ENCODE data around the gene PMM1. TPM values are rescaled to one million over a fixed set of nuclear protein-coding genes. Genes with fewer than 3 reads are reported as not detected.

PMM1 gene
- total RNA-seq = 81.0 and 105 TPM in 2 replicates

DNA sequence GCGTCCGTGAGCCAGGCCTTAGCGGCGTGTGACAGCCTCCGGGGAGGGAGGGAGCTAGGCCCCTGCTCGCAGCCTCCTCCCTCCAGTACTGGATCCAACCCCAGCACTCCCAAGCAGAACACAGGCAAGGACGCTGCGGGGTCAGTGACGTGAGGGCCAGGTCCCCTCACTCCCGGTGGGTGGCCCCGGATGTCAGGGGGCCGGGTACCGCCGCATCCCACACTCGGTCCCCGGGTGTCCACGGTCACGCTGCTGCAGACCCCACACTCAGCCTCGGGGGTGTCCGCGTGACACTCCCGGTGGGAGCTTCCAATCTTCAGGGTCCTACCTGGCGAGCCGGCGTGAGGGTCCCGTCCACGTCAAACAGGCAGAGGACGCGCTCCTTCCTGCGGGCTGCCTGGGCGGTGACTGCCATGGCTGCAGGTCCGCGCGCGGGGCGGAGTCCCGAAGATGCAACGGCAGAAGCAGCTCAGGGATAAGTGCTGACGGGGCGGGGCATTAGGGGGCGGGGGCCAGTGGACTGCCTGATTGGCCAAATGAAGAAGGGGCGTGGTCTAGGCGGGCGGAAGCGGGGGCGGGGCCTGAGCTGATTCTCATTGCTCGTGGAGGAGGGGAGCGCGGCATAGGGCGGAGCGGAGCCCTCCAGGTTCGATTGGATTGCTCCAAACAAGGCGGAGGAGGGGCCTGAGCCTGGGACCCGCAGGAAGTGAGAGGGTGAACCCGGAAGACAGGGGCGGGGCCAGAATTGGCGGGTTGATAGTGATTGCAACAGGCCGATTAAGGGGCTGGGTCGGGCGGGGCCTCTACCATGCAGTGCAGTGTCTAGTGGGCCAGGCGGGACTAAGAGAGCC, at the start of gene PMM1:
Gene PMM1, minus strand, starts transcription at position 450 of the 851 bp plus-strand sequence. Its CDS starts 35 bp downstream, at position 415.

DNA sequence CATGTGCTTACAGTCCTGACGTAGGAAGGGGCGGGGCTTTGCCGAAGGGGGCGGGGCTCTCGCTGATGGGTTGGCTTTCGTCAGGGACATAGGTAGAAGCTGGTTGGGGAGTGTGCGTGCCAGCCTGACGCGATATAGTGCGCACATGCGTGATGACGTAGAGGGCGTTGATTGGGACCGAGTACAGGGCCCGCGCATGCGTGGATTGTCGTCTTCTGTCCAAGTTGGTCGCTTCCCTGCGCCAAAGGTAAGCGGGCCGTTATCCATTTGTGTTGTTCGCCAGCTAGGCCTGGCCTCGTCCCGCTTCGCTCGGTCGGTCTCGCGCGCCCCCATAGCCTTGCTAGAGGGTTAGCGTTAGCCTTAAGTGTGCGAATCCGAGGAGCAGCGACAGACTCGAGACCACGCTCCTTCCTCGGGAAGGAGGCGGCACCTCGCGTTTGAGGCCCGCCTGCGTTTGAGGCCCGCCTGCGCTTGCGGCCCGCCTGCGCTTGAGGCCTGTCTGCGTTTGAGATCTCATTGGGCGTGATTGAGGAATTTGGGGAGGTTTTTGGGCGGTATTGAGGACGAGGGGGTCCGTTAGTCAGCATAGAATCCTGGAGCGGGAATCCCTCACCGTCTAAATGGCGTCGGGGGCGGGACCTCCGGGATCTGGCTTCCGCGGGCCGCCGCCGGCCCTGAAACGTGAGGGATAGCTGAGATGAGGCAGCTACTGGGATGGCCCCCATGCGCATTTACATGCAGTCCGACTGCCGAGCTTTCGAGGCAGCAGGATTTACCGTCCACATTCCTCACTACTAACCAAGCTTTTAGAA, 31.7 kb upstream of the PMM1 start, which contains the start of gene XRCC6:
Gene XRCC6, plus strand, starts transcription at position 197 of the 812 bp plus-strand sequence. CDS start 710 bp downstream, outside the sequence.

DNA sequence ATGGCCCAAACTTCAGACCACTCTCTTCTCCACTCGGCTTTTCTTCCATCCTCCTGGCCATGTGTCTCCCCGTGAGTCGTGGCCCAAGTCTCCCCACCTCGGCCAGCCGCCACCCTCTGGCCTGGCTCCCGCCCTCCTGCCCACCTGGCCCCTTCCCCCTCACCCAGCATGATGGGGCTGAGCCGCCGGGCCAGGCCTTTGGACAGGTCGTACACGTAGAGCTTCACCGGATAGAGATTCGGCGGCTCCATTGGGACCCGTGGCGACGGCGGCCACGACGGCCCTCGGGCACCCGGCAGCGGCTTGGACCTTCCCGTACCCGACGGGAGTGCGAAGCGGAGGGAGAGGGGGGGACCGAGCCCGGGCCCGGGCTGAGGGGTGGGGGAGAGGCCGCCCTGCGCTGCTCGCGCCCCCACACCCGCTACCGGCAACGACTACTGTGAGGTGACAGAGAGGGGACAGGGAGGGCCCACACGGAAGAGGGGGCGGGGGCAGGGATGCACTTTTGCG, 31.0 kb upstream of the PMM1 start, which contains the start of gene DESI1:
Gene DESI1, minus strand, starts transcription at position 455 of the 510 bp plus-strand sequence. Its CDS starts 204 bp downstream, at position 251.

DNA sequence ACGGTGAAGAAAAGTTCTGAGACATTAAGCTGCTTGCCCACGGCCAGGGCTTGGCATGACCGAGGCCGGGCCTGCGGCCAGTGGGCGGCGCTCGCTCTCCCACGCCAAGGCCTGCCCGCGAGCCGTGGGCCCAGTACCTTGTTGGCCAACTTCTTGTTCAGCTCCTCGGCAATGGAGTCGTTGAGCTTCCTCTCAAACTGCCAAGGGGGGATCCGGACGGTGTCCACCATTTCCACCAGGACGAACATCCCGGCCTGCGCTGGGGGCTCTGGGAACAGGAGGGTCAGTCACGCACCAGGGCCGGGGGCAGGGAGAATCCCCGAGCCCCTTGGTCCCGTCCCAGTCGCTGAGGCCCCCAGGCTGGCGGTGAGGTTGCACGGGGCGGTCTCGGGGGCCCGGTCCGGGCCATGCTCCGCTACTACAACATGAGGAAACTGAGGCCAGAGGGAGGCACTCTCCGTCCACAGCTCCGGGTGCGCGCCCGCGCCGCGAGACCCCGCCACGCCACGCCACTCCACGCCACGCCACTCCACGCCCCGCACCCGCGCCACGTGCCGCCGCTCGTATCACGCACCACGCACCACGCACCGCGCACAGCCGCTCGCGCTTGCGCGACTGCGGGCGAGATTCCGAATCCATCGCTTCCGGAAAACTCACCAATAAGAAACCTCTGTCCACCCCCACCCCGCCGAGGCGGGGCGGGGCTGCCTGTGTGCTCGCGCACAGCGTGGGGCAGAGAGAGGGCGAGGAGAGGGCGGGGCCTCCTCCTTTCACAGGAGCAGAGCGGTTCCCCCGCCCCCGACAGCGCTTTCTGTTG, 45.6 kb downstream of the PMM1 start, which contains the start of gene POLR3H:
Gene POLR3H, minus strand, starts transcription at position 617 of the 817 bp plus-strand sequence. Its CDS starts 369 bp downstream, at position 248.

Other genes with a start within 250 kb of the PMM1 start
- gene TEF, start 207.9 kb downstream of the PMM1 start, total RNA-seq = 10.8 and 16.7 TPM in 2 replicates
- gene TOB2, start 143.0 kb downstream of the PMM1 start, total RNA-seq = 27.1 and 36.6 TPM in 2 replicates
- gene PHF5A, start 121.1 kb downstream of the PMM1 start, total RNA-seq = 47.5 and 55.6 TPM in 2 replicates
- 103 and 109 TPM in 2 replicates for gene ACO2, start 120.7 kb downstream of the PMM1 start, total RNA-seq
- 10.5 and 27.7 TPM in 2 replicates for gene POLR3H, start 45.4 kb downstream of the PMM1 start, total RNA-seq
- 2.3 and 2.7 TPM in 2 replicates for gene CSDC2, start 28.8 kb downstream of the PMM1 start, total RNA-seq
- gene DESI1, start 31.2 kb upstream of the PMM1 start, total RNA-seq = 23.9 and 31.1 TPM in 2 replicates
- 492 and 504 TPM in 2 replicates for gene XRCC6, start 31.5 kb upstream of the PMM1 start, total RNA-seq
- gene SNU13, start 99.0 kb upstream of the PMM1 start, total RNA-seq = 139 and 170 TPM in 2 replicates
- 4.6 and 8.6 TPM in 2 replicates for gene MEI1, start 109.7 kb upstream of the PMM1 start, total RNA-seq
- 12.8 and 13.3 TPM in 2 replicates for gene CCDC134, start 210.8 kb upstream of the PMM1 start, total RNA-seq
- gene SREBF2, start 243.3 kb upstream of the PMM1 start, total RNA-seq = 72.4 and 74.4 TPM in 2 replicates